ENCODE results near the gene AGR3. TPM values are rescaled to one million over a fixed set of nuclear protein-coding genes. Genes with fewer than 3 reads are reported as not detected.

Gene AGR3
- total and polyA plus RNA-seq, 2 experiments from 2014 or later: not detected

- Histone ChIP-seq H3K79me2 (ENCODE audit: insufficient read depth) (no peaks in the 10 kb centered on the region), H3K36me3 (ENCODE audit: low read depth) (no peaks in the 10 kb centered on the region), H3K4me1 (ENCODE audit: insufficient read depth) (no peaks in the 10 kb centered on the region), H3K9me3 (ENCODE audit: low read depth) (no peaks in the 10 kb centered on the region), H3K27ac (no peak overlapping the region), H3K9me2 (ENCODE audit: insufficient read depth) (no peaks in the 10 kb centered on the region), H3K4me2 (ENCODE audit: unreplicated experiment) (no peak overlapping the region), H3F3A (ENCODE audit: insufficient read depth) (no peaks in the 10 kb centered on the region), H3K27me3 (replicated peaks; ENCODE audit: insufficient read depth) (no peaks in the 10 kb centered on the region), H3K9ac (no peak overlapping the region), H2AFZ (no peak overlapping the region), H3K4me3 (no peak overlapping the region), H4K20me1 (ENCODE audit: insufficient read depth) (no peaks in the 10 kb centered on the region)
- TF ChIP-seq EZH2phosphoT487 (IDR thresholded peaks at IDR 0.05; ENCODE audit: insufficient read depth, low read depth) (no peak), EZH2 (IDR thresholded peaks at IDR 0.05; ENCODE audit: insufficient read depth, poor library complexity, severe bottlenecking) (no peak)
- DNase-seq: no peak
- WGBS, 2 experiments (ENCODE audit: low coverage in 1 of 2, low lambda C conversion rate in 2 of 2, missing lambda C conversion rate in 2 of 2): 91 to 94% methylated on average over 5 of the region's 5 CpGs
- in situ Hi-C loops (cut with MboI): no loop called here
These were observed 7.5 kb upstream of the AGR3 start for GRCh38 chr7:16889305-16889704.

- no peaks in the 10 kb centered on the region for H3F3A ChIP-seq (ENCODE audit: insufficient read depth)
- 84 to 89% methylated on average over 2 of the region's 2 CpGs for WGBS, 2 experiments (ENCODE audit: low coverage in 1 of 2, low lambda C conversion rate in 2 of 2, missing lambda C conversion rate in 2 of 2)
- H3K9me2 ChIP-seq (ENCODE audit: insufficient read depth): no peaks in the 10 kb centered on the region
- no peak overlapping the region for H3K27ac ChIP-seq
- no peaks in the 10 kb centered on the region for H3K79me2 ChIP-seq (ENCODE audit: insufficient read depth)
- DNase-seq: no peak
- no peaks in the 10 kb centered on the region for H3K9me3 ChIP-seq (ENCODE audit: low read depth)
- no peak for TF ChIP-seq EZH2phosphoT487 (IDR thresholded peaks at IDR 0.05; ENCODE audit: insufficient read depth, low read depth)
- TF ChIP-seq EZH2 (IDR thresholded peaks at IDR 0.05; ENCODE audit: insufficient read depth, poor library complexity, severe bottlenecking): no peak
- H3K4me1 ChIP-seq (ENCODE audit: insufficient read depth): no peaks in the 10 kb centered on the region
- in situ Hi-C loops (cut with MboI): no loop called here
- no peaks in the 10 kb centered on the region for H4K20me1 ChIP-seq (ENCODE audit: insufficient read depth)
- no peaks in the 10 kb centered on the region for H3K36me3 ChIP-seq (ENCODE audit: low read depth)
- H3K27me3 ChIP-seq (replicated peaks; ENCODE audit: insufficient read depth): no peaks in the 10 kb centered on the region
- H3K4me2 ChIP-seq (ENCODE audit: unreplicated experiment): no peak overlapping the region
- no peak overlapping the region for H3K4me3 ChIP-seq
- no peak overlapping the region for H2AFZ ChIP-seq
- H3K9ac ChIP-seq: no peak overlapping the region
These were observed 2.1 kb upstream of the AGR3 start for GRCh38 chr7:16883918-16884317.

GRCh38 chr7:16880554-16880953, 1.2 kb downstream of the AGR3 start:
- WGBS, 2 experiments (ENCODE audit: low coverage in 1 of 2, low lambda C conversion rate in 2 of 2, missing lambda C conversion rate in 2 of 2): 92 to 95% methylated on average over 1 of the region's 1 CpG

GRCh38 chr7:16879181-16879580, 2.6 kb downstream of the AGR3 start:
- no peak overlapping the region for H3K4me3 ChIP-seq
- in situ Hi-C loops (cut with MboI): no loop called here
- no peak overlapping the region for H3K9ac ChIP-seq
- no peaks in the 10 kb centered on the region for H3F3A ChIP-seq (ENCODE audit: insufficient read depth)
- H2AFZ ChIP-seq: no peak overlapping the region
- H3K27ac ChIP-seq: no peak overlapping the region
- H3K27me3 ChIP-seq (replicated peaks; ENCODE audit: insufficient read depth): no peaks in the 10 kb centered on the region
- no peak for DNase-seq
- H3K36me3 ChIP-seq (ENCODE audit: low read depth): no peaks in the 10 kb centered on the region
- no peaks in the 10 kb centered on the region for H4K20me1 ChIP-seq (ENCODE audit: insufficient read depth)
- H3K4me1 ChIP-seq (ENCODE audit: insufficient read depth): no peaks in the 10 kb centered on the region
- no peaks in the 10 kb centered on the region for H3K9me2 ChIP-seq (ENCODE audit: insufficient read depth)
- no peak for TF ChIP-seq EZH2 (IDR thresholded peaks at IDR 0.05; ENCODE audit: insufficient read depth, poor library complexity, severe bottlenecking)
- no peak for TF ChIP-seq EZH2phosphoT487 (IDR thresholded peaks at IDR 0.05; ENCODE audit: insufficient read depth, low read depth)
- 44 to 61% methylated on average over 1 of the region's 1 CpG for WGBS, 2 experiments (ENCODE audit: low coverage in 1 of 2, low lambda C conversion rate in 2 of 2, missing lambda C conversion rate in 2 of 2)
- H3K4me2 ChIP-seq (ENCODE audit: unreplicated experiment): no peak overlapping the region
- H3K9me3 ChIP-seq (ENCODE audit: low read depth): no peaks in the 10 kb centered on the region
- no peaks in the 10 kb centered on the region for H3K79me2 ChIP-seq (ENCODE audit: insufficient read depth)

More at GRCh38 chr7:16880554-16880953, 1.2 kb downstream of the AGR3 start:
- no peak overlapping the region for H3K9ac ChIP-seq
- no peak overlapping the region for H2AFZ ChIP-seq
- TF ChIP-seq EZH2 (IDR thresholded peaks at IDR 0.05; ENCODE audit: insufficient read depth, poor library complexity, severe bottlenecking) (no peak), EZH2phosphoT487 (IDR thresholded peaks at IDR 0.05; ENCODE audit: insufficient read depth, low read depth) (no peak)
- no peak for DNase-seq
- H3K27ac ChIP-seq: no peak overlapping the region
- in situ Hi-C loops (cut with MboI): no loop called here
- no peak overlapping the region for H3K4me3 ChIP-seq
- H3K4me2 ChIP-seq (ENCODE audit: unreplicated experiment): no peak overlapping the region
- no peaks in the 10 kb centered on the region for H3K9me3 ChIP-seq (ENCODE audit: low read depth)
- H3K36me3 ChIP-seq (ENCODE audit: low read depth): no peaks in the 10 kb centered on the region
- no peaks in the 10 kb centered on the region for H3F3A ChIP-seq (ENCODE audit: insufficient read depth)
- no peaks in the 10 kb centered on the region for H3K79me2 ChIP-seq (ENCODE audit: insufficient read depth)
- H4K20me1 ChIP-seq (ENCODE audit: insufficient read depth): no peaks in the 10 kb centered on the region
- no peaks in the 10 kb centered on the region for H3K27me3 ChIP-seq (replicated peaks; ENCODE audit: insufficient read depth)
- no peaks in the 10 kb centered on the region for H3K4me1 ChIP-seq (ENCODE audit: insufficient read depth)
- H3K9me2 ChIP-seq (ENCODE audit: insufficient read depth): no peaks in the 10 kb centered on the region

GRCh38 chr7:16875861-16876260, 5.9 kb downstream of the AGR3 start:
- TF ChIP-seq EZH2 (IDR thresholded peaks at IDR 0.05; ENCODE audit: insufficient read depth, poor library complexity, severe bottlenecking) (no peak), EZH2phosphoT487 (IDR thresholded peaks at IDR 0.05; ENCODE audit: insufficient read depth, low read depth) (no peak)
- Histone ChIP-seq H3K27ac (no peak overlapping the region), H4K20me1 (ENCODE audit: insufficient read depth) (no peaks in the 10 kb centered on the region), H3K4me3 (no peak overlapping the region), H2AFZ (no peak overlapping the region), H3K9me2 (ENCODE audit: insufficient read depth) (no peaks in the 10 kb centered on the region), H3K4me2 (ENCODE audit: unreplicated experiment) (no peak overlapping the region), H3K36me3 (ENCODE audit: low read depth) (no peaks in the 10 kb centered on the region), H3K79me2 (ENCODE audit: insufficient read depth) (no peaks in the 10 kb centered on the region), H3K4me1 (ENCODE audit: insufficient read depth) (no peaks in the 10 kb centered on the region), H3K9ac (no peak overlapping the region), H3F3A (ENCODE audit: insufficient read depth) (no peaks in the 10 kb centered on the region), H3K27me3 (replicated peaks; ENCODE audit: insufficient read depth) (no peaks in the 10 kb centered on the region), H3K9me3 (ENCODE audit: low read depth) (no peaks in the 10 kb centered on the region)
- WGBS, 2 experiments (ENCODE audit: low coverage in 1 of 2, low lambda C conversion rate in 2 of 2, missing lambda C conversion rate in 2 of 2): 62 to 66% methylated on average over 1 of the region's 1 CpG
- in situ Hi-C loops (cut with MboI): no loop called here
- DNase-seq: no peak
